Measurements from ENCODE around the gene OR2Z1.
"Not testable (repeated sequence)": the region's sequence is repeated elsewhere in the genome, so short reads cannot be mapped to it uniquely, and the experiment has no call there.

OR2Z1 gene

DNA sequence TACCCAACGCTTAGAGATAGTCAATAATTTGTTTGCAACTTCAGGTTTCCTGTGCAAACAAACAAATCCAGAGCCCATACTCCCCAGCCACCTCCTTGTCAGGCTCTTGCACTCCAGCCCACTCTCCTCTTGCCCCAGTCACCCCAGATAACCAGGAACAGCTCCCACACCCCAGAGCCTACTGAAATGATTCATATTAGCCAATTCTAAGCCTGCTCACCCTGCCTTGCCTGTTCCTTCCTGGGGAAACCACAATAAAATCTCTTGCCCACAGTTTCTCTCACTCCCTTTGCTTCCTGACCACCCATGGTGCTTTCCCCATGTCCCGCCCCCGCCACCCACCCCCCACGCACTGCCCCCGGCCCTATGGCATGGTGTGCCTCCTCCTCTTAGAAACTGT, 19.1 kb upstream of the OR2Z1 start:
- no peak for FAIRE-seq
- DNase-seq (ENCODE audit: low spot score), result no peak

DNA sequence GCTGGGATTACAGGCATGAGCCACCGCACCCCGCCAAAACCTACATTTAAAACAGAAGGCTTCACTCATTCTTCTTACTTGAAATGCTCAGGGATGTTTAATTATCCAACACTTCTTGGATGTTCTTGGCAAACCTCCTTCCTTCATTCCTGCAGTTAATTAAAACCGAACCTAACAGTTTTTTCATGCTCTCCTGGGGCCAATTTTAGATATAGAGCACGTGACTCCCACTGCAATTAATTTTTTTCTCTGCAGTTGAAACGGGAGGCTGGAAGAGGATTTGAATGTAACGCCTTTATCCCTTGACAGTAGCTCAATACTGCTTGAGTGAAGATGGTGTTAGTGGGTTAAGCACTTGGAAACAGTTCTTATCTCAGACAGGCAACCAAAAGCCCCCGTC, 18.2 kb upstream of the OR2Z1 start:
- no peak for FAIRE-seq
- DNase-seq (ENCODE audit: low spot score), result no peak

DNA sequence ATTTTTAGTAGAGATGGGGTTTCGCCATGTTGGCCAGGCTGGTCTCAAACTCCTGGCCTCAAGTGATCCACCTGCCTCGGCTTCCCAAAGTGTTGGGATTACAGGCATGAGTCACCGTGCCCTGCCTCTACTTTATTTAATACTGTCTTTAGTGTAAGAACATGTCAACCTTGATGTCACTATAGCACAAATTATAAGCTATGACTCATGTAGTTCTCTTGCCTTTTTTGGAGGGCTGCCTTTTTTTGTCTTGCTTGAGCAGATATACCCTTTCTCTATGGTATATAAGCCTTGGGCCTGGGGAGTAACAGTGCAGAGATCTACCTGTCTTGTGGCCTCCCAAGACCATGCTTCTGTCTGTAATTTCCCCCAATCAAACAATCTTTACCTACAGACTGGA, 16.1 kb upstream of the OR2Z1 start:
- FAIRE-seq; DNase-seq (ENCODE audit: low spot score): not testable (repeated sequence)

DNA sequence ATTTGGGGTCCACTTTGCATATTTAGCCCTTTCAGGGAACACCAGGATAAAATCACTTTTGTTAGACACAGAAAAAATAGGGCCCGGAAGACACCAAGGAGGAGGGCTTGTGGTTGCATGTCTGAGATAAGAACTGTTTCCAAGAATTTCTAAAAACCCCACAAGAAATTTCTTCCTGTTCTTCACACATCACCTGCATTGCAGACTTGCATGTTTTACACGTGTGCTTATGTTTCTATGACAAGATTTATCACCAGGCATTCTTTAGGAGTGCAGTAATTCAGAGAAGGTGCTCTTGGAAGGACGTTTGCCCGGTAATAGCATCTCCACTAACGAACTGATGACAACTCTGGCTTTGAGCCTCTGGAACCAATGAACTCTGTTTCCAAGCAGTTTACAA, 15.7 kb upstream of the OR2Z1 start:
- no peak for FAIRE-seq
- DNase-seq (ENCODE audit: low spot score), result no peak

DNA sequence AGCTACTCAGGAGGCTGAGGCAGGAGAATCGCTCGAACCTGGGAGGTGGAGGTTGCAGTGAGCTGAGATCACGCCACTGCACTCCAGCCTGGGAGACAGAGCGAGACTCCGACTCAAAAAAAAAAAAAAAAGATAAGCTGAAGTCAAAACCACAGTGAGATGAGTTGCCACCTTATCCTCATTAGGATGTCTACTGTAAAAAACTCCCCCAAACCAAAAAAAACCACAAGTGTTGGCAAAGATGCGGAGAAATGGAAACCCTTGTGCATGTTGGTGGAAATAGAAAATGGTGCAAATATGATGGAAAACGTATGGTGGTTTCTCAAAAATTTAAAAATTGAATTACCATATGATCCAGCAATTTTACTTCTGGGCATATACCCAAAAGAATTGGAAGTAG, 11.1 kb upstream of the OR2Z1 start:
- DNase-seq (ENCODE audit: low spot score), result not testable (repeated sequence)

DNA sequence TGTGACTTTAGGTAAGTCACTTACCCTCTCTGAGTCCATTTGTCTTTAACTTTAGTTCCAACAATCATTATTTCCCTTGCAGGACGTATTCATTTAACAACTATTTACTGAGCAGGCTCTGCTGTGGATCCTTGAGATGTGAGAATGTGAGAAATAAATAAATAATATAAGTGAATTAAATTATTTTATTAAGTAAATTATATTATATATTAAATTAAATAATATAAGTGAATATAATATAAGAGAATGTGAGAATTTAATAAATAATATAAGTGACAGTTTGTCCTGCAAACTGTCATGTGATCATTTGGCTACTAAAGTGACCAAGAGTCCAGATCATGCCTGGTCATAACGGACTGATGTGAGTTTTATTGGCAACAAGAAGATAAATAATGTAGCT, 598 bp downstream of the OR2Z1 start:
- FAIRE-seq (no peak), DNase-seq (ENCODE audit: low spot score) (no peak)

More for the DNA sequence above, 11.1 kb upstream of the OR2Z1 start:
- FAIRE-seq, result not testable (repeated sequence)

DNA sequence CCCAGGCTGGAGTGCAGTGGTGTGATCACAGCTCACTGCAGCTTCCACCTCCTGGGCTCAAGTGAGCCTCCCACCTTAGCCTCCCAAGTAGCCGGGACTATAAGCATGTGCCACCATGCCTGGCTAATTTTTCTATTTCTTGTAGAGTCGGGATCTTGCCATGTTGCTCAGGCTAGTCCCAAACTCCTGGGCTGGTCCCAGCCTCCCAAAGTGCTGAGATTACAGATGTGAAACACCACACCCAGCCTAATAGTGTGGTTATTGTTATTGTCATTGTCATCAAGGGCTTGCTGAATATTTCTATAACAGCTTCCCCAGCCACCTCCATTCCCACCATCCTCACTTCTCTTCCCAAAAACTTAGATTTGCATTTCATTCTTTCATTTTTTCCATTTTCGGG, 2.8 kb downstream of the OR2Z1 start:
- FAIRE-seq (no peak), DNase-seq (ENCODE audit: low spot score) (no peak)

DNA sequence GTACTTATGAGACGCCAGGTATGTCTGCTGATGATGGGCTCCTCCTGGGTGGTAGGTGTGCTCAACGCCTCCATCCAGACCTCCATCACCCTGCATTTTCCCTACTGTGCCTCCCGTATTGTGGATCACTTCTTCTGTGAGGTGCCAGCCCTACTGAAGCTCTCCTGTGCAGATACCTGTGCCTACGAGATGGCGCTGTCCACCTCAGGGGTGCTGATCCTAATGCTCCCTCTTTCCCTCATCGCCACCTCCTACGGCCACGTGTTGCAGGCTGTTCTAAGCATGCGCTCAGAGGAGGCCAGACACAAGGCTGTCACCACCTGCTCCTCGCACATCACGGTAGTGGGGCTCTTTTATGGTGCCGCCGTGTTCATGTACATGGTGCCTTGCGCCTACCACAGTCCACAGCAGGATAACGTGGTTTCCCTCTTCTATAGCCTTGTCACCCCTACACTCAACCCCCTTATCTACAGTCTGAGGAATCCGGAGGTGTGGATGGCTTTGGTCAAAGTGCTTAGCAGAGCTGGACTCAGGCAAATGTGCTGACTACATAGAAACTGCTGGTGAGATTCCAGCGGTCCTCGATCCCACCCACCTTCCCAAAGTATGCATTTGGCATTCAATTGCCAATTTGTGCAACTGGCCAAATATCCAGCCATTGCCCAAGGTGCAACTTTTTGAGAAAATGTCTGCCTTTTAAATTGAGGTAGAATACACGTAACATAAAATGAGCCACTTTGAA, 10.2 kb downstream of the OR2Z1 start:
- no peak for DNase-seq (ENCODE audit: low spot score)
- FAIRE-seq, result no peak

DNA sequence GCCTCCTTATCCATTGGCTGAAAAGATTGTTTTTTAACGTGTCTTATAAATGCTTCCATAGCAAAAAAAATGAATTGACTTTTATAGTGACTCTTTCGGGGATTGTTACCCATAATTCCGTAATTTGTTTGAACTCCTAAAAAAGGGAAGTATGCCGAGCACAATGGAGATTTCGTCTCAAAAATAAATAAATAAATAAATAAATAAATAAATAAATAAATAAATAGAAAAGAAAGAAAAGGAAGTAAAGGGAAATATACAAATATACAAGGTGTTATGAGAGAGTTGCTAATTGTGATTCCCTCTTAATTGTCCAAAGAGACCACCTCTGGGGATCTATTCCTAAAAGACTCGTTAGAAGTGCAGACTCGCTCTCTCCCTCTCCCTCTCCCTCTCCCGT, 16.9 kb downstream of the OR2Z1 start:
- DNase-seq (ENCODE audit: low spot score) (no peak), FAIRE-seq (no peak)

DNA sequence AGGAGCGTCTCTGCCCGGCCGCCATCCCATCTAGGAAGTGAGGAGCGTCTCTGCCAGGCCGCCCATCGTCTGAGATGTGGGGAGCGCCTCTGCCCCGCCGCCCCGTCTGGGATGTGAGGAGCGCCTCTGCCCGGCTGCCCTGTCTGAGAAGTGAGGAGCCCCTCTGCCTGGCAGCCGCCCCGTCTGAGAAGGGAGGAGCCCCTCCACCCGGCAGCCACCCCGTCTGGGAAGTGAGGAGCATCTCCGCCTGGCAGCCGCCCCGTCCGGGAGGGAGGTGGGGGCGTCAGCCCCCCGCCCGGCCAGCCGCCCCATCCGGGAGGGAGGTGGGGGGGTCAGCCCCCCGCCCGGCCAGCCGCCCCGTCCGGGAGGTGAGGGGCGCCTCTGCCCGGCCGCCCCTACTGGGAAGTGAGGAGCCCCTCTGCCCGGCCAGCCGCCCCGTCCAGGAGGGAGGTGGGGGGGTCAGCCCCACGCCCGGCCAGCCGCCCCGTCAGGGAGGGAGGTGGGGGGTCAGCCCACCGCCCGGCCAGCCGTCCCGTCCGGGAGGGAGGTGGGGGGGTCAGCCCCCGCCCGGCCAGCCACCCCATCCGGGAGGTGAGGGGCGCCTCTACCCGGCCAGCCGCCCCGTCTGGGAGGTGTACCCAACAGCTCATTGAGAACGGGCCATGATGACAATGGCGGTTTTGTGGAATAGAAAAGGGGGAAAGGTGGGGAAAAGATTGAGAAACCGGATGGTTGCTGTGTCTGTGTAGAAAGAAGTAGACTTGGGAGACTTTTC, 18.0 kb downstream of the OR2Z1 start:
- not testable (repeated sequence) for DNase-seq (ENCODE audit: low spot score); FAIRE-seq

DNA sequence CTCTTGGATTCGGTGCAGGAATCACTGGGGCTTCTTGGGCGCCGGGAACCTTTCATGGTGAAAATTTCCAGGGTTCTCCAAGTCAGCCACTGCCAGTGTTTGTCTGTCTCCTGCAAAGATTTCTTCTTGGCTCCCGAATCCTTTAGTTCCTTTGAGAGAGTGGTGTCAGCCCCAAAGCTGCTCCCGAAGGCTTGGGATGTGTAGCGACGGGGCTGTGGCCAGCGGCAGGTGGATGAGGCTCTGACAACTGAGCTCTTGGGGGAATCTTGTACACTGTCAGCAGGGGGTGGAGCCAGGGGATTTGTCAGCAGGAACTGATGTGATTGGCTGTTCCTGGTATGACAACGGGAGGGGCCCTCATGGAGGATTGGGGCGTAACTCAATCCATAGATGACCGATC, 45.8 kb downstream of the OR2Z1 start:
- not testable (repeated sequence) for FAIRE-seq; DNase-seq (ENCODE audit: low spot score)

DNA sequence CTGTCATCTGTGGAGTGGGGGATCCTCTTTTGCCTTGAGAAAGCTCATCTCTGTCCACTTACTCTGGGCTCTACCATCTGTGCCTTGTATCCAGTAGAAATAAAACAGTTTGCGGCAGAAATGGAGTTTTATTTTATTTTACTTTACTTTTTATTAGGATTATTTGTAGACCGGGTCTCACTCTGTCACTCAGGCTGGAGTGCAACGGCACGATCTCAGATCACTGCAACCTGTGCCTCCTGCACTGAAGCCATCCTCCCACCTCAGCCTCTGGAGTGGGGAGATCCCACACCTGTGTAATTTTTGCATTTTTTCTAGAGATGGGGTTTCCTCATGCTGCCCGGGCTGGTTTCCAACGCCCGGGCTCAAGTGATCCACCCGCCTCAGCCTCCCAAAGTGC, 47.8 kb downstream of the OR2Z1 start:
- not testable (repeated sequence) for FAIRE-seq; DNase-seq (ENCODE audit: low spot score)

DNA sequence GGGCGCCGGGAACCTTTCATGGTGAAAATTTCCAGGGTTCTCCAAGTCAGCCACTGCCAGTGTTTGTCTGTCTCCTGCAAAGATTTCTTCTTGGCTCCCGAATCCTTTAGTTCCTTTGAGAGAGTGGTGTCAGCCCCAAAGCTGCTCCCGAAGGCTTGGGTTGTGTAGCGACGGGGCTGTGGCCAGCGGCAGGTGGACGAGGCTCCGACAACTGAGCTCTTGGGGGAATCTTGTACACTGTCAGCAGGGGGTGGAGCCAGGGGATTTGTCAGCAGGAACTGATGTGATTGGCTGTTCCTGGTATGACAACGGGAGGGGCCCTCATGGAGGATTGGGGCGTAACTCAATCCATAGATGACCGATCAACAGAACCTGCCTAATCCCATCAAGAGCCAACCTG, 52.2 kb downstream of the OR2Z1 start:
- not testable (repeated sequence) for FAIRE-seq; DNase-seq (ENCODE audit: low spot score)

Measured in RCC 7860 (cell line).